Renal cortical epithelial cell (primary cell): Measurements from ENCODE around the gene ATP13A1. TPM values are rescaled to one million over a fixed set of nuclear protein-coding genes. Genes with fewer than 3 reads are reported as not detected.

Experiments
- DNase-seq: peaks from one replicate; pipeline ENCODE4 v3.0.0-alpha.2; 2011; ENCODE audit warnings: low read depth
- total RNA-seq: library from RNA; depleted of rRNA; stranded (reverse); fragments of >200 nt; gene quantifications from 2 replicates; pipeline ENCODE4 v1.2.3, GENCODE V29; 2014

Gene ATP13A1
- total RNA-seq, 1 donor from 2014 or later, result 88.0 TPM

- DNase-seq, result no peak
These were observed 20.1 kb downstream of the ATP13A1 start, which contains the start of gene GMIP for GRCh38 chr19:19643158-19644053. Gene GMIP, minus strand, starts transcription at chr19:19643657. Its CDS starts 128 bp downstream, at chr19:19643529.

GRCh38 chr19:19642506-19643157 lies 20.8 kb downstream of the ATP13A1 start:
- DNase-seq, result no peak

GRCh38 chr19:19637523-19638251 lies 25.8 kb downstream of the ATP13A1 start:
- no peak for DNase-seq

GRCh38 chr19:19637186-19637522 lies 26.3 kb downstream of the ATP13A1 start:
- DNase-seq, result no peak

GRCh38 chr19:19636573-19637185 lies 26.8 kb downstream of the ATP13A1 start:
- DNase-seq, result no peak

GRCh38 chr19:19635313-19635702 lies 28.2 kb downstream of the ATP13A1 start:
- no peak for DNase-seq

- no peak for DNase-seq
These were observed 28.8 kb downstream of the ATP13A1 start for GRCh38 chr19:19634516-19635312.

GRCh38 chr19:19633711-19634515 lies 29.6 kb downstream of the ATP13A1 start:
- DNase-seq, result no peak

GRCh38 chr19:19632661-19633060 lies 30.8 kb downstream of the ATP13A1 start:
- DNase-seq, result no peak

GRCh38 chr19:19631346-19631745 lies 32.1 kb downstream of the ATP13A1 start:
- DNase-seq, result no peak

- no peak for DNase-seq
These were observed 33.0 kb downstream of the ATP13A1 start for GRCh38 chr19:19630426-19630825.

- DNase-seq, result no peak
These were observed 33.4 kb downstream of the ATP13A1 start for GRCh38 chr19:19630062-19630414.

GRCh38 chr19:19628501-19629134 lies 34.9 kb downstream of the ATP13A1 start:
- peak; percentile 80 for DNase-seq

GRCh38 chr19:19627621-19628500 lies 35.6 kb downstream of the ATP13A1 start, which contains the start of gene LPAR2:
Gene LPAR2, minus strand, starts transcription at chr19:19628220. Its CDS starts 945 bp downstream, at chr19:19627275.
- DNase-seq, result no peak

GRCh38 chr19:19626516-19627472 lies 36.7 kb downstream of the ATP13A1 start:
- DNase-seq, result no peak

GRCh38 chr19:19624032-19624570 lies 39.4 kb downstream of the ATP13A1 start:
- no peak for DNase-seq

GRCh38 chr19:19623383-19623782 lies 40.1 kb downstream of the ATP13A1 start:
- DNase-seq, result no peak
